OCI-LY7 (cell line): ENCODE measurements around the gene MON1A. TPM values are rescaled to one million over a fixed set of nuclear protein-coding genes. Genes with fewer than 3 reads are reported as not detected.

Source experiments
- BruUV-seq: library from RNA; stranded (reverse); fragments of 400-500 nt; replicated peaks from 2 replicates; lab custom pipeline; 2021; lab: Mats Ljungman, UMichigan
- CTCF ChIA-PET: fragments of 300-600 bp; sonication (Branson Sonifier 250); formaldehyde crosslinking; loops from one replicate; lab custom pipeline; 2022; ENCODE audit warnings: antibody characterized with exemption; ENCODE audit not compliant: unreplicated experiment; lab: Charles Lee
- POLR2A ChIA-PET: fragments of 300-600 bp; sonication (Branson Sonifier 250); formaldehyde crosslinking; loops from one replicate; lab custom pipeline; 2022; ENCODE audit warnings: antibody characterized with exemption; lab: Charles Lee
- DNase-seq: peaks from one replicate; pipeline ENCODE4 v3.0.0-alpha.2; 2015; ENCODE audit warnings: low spot score
- H2AFZ ChIP-seq: fragments of 200-600 bp; sonication (generic), shearing (Covaris generic); 2 replicates; pipeline ENCODE4 v1.6.1; 2014; ENCODE audit warnings: mild to moderate bottlenecking, antibody characterized with exemption, low read length, moderate library complexity
- H3K27ac ChIP-seq: fragments of 200-600 bp; sonication (generic); 2 replicates; pipeline ENCODE4 v1.5.1; 2014; ENCODE audit warnings: mixed run types, low read depth, mild to moderate bottlenecking, moderate library complexity, low read length, inconsistent platforms; ENCODE audit not compliant: poor library complexity, severe bottlenecking
- H3K36me3 ChIP-seq: fragments of 200-600 bp; sonication (generic); 2 replicates; pipeline ENCODE4 v1.6.1; 2014; ENCODE audit warnings: mild to moderate bottlenecking, antibody characterized with exemption, low read length, moderate library complexity, mixed read lengths; ENCODE audit not compliant: insufficient read depth
- H3K4me1 ChIP-seq: fragments of 200-600 bp; sonication (generic); 2 replicates; pipeline ENCODE4 v1.5.1; 2014; ENCODE audit warnings: mild to moderate bottlenecking, low read length; ENCODE audit not compliant: insufficient read depth, poor library complexity, severe bottlenecking
- H3K4me2 ChIP-seq: fragments of 200-600 bp; sonication (generic); 2 replicates; pipeline ENCODE4 v1.6.1; 2014; ENCODE audit warnings: mild to moderate bottlenecking, low read length
- H3K4me3 ChIP-seq: fragments of 200-600 bp; sonication (generic); 2 replicates; pipeline ENCODE4 v1.5.1; 2014; ENCODE audit warnings: mild to moderate bottlenecking, low read depth, low read length; ENCODE audit not compliant: poor library complexity, severe bottlenecking
- H3K79me2 ChIP-seq: fragments of 200-600 bp; sonication (generic); 2 replicates; pipeline ENCODE4 v1.6.1; 2016; ENCODE audit warnings: low read depth, mild to moderate bottlenecking, low read length, moderate library complexity, mixed read lengths; ENCODE audit not compliant: insufficient read depth
- H3K9me2 ChIP-seq: fragments of 200-600 bp; sonication (generic); 2 replicates; pipeline ENCODE4 v1.6.1; 2016; ENCODE audit warnings: mild to moderate bottlenecking, low read length, mixed read lengths; ENCODE audit not compliant: insufficient read depth
- H3K9me3 ChIP-seq: fragments of 200-600 bp; sonication (generic); 2 replicates; pipeline ENCODE4 v1.6.1; 2014; ENCODE audit warnings: mild to moderate bottlenecking, mixed run types, low read length, mixed read lengths
- H4K20me1 ChIP-seq: fragments of 200-600 bp; sonication (generic); 2 replicates; pipeline ENCODE4 v1.6.1; 2014; ENCODE audit warnings: mild to moderate bottlenecking, antibody characterized with exemption, low read length, moderate library complexity, mixed read lengths; ENCODE audit not compliant: insufficient read depth
- CTCF ChIP-seq: fragments of 200-600 bp; sonication (generic); conservative IDR thresholded peaks from 2 replicates; pipeline ENCODE4 v1.5.1; 2014; ENCODE audit warnings: mild to moderate bottlenecking, antibody characterized with exemption, low read length, moderate library complexity, mixed read lengths
- EZH2phosphoT487 ChIP-seq: fragments of 200-600 bp; sonication (generic); IDR thresholded peaks from 2 replicates; pipeline ENCODE4 v1.6.1; 2018; ENCODE audit warnings: low read depth, borderline replicate concordance, mild to moderate bottlenecking, mixed run types, antibody characterized with exemption, low read length, moderate library complexity, mixed read lengths
- intact Hi-C: fragments of 100-400 bp; cut with micrococcal nuclease; formaldehyde crosslinking; loops from one replicate; pipeline ENCODE4 v1.10.0; 2022; ENCODE audit not compliant: unreplicated experiment
- total RNA-seq, 2 experiments: library from RNA; depleted of rRNA in 1 of 2; stranded (reverse); fragments of >200 nt in 1 of 2; shearing (Covaris generic) in 1 of 2; gene quantifications; 2 replicates each; pipeline ENCODE4 v1.2.3, GENCODE V29; 2014 to 2022

The MON1A gene
- total RNA-seq, 2 experiments from 2014 or later: 7.3 to 10.4 TPM

GRCh38 chr3:49927798-49928197 lies 1.8 kb downstream of the MON1A start:
- POLR2A ChIA-PET: interaction anchor here (0.5 to 1.2 kb wide), 3 partner anchors 8 to 198 kb away, joined by 3 read pairs; no protein-coding TSS in a partner anchor
- Histone ChIP-seq H2AFZ (no peak overlapping the region), H3K4me3 (no peak overlapping the region), H3K4me1 (peaks cover 32% of the 10 kb centered on the region), H3K9me3 (no peaks in the 10 kb centered on the region), H3K4me2 (peak overlapping the region; percentile 89), H3K9me2 (no peaks in the 10 kb centered on the region), H3K36me3 (peaks cover 5% of the 10 kb centered on the region; the same call in 1 of the 2 replicates), H4K20me1 (no peaks in the 10 kb centered on the region), H3K79me2 (no peaks in the 10 kb centered on the region), H3K27ac (no peak overlapping the region)
- TF ChIP-seq CTCF: no peak
- no peak for TF ChIP-seq EZH2phosphoT487
- CTCF ChIA-PET: no interaction called here
- no peak for DNase-seq
- no TSS peak for BruUV-seq
- intact Hi-C loops: no loop called here

GRCh38 chr3:49926117-49926728 lies 3.4 kb downstream of the MON1A start:
- ChIA-PET POLR2A (no interaction called here), CTCF (no interaction called here)
- H3K9me3 ChIP-seq: no peaks in the 10 kb centered on the region
- H3K9me2 ChIP-seq: no peaks in the 10 kb centered on the region
- H2AFZ ChIP-seq: no peak overlapping the region
- no peak overlapping the region for H3K4me2 ChIP-seq
- no peaks in the 10 kb centered on the region for H4K20me1 ChIP-seq
- no peak overlapping the region for H3K4me3 ChIP-seq
- H3K36me3 ChIP-seq: peaks cover 5% of the 10 kb centered on the region; the same call in 1 of the 2 replicates
- no peak for TF ChIP-seq EZH2phosphoT487
- intact Hi-C loops: no loop called here
- BruUV-seq: no TSS peak
- DNase-seq: no peak
- no peak overlapping the region for H3K27ac ChIP-seq
- peaks cover 28% of the 10 kb centered on the region for H3K4me1 ChIP-seq
- no peaks in the 10 kb centered on the region for H3K79me2 ChIP-seq

- ChIA-PET CTCF (no interaction called here), POLR2A (no interaction called here)
- no peaks in the 10 kb centered on the region for H3K79me2 ChIP-seq
- no peak overlapping the region for H3K4me3 ChIP-seq
- no peak for DNase-seq
- H3K4me1 ChIP-seq: peaks cover 20% of the 10 kb centered on the region
- BruUV-seq: no TSS peak
- H3K9me3 ChIP-seq: no peaks in the 10 kb centered on the region
- no peaks in the 10 kb centered on the region for H3K9me2 ChIP-seq
- peaks cover 5% of the 10 kb centered on the region; the same call in 1 of the 2 replicates for H3K36me3 ChIP-seq
- no peaks in the 10 kb centered on the region for H4K20me1 ChIP-seq
- intact Hi-C loops: no loop called here
- no peak overlapping the region for H2AFZ ChIP-seq
- no peak overlapping the region for H3K4me2 ChIP-seq
- H3K27ac ChIP-seq: no peak overlapping the region
- TF ChIP-seq EZH2phosphoT487 (no peak), CTCF (no peak)
These were observed 4.1 kb downstream of the MON1A start for GRCh38 chr3:49925485-49925884.
